ENCODE results near the gene BNIP5.

BNIP5 gene

GRCh38 chr6:36269834-36270705 is 66.6 kb downstream of the BNIP5 start, which contains the start of gene PNPLA1:
PNPLA1 (plus strand) TSS chr6:36270060; CDS start chr6:36270460, 400 bp downstream.
- H3K27ac ChIP-seq, result no peak within 1 kb of the TSS
- TF ChIP-seq CTCF (conservative IDR thresholded peaks at IDR 0.05) (no peak), ZFX (IDR thresholded peaks at IDR 0.05) (no peak)

- no peak for TF ChIP-seq CTCF (conservative IDR thresholded peaks at IDR 0.05)
- TF ChIP-seq ZFX (IDR thresholded peaks at IDR 0.05), result no peak
- no peak overlapping the region for H3K27ac ChIP-seq
Measured at GRCh38 chr6:36268478-36269275, 68.0 kb downstream of the BNIP5 start.

- no peak overlapping the region for H3K27ac ChIP-seq
Measured at GRCh38 chr6:36267731-36268477, 68.8 kb downstream of the BNIP5 start.

GRCh38 chr6:36266913-36267644 is 69.6 kb downstream of the BNIP5 start:
- no peak for TF ChIP-seq CTCF (conservative IDR thresholded peaks at IDR 0.05)
- no peak for TF ChIP-seq ZFX (IDR thresholded peaks at IDR 0.05)
- no peak overlapping the region for H3K27ac ChIP-seq

More at GRCh38 chr6:36267731-36268477, 68.8 kb downstream of the BNIP5 start:
- TF ChIP-seq CTCF (conservative IDR thresholded peaks at IDR 0.05) (no peak), ZFX (IDR thresholded peaks at IDR 0.05) (no peak)
